Activated CD4-positive, alpha-beta T cell treated with anti-CD3 and anti-CD28 coated beads for 36 hours (primary cell): ENCODE measurements around the gene PHF23. TPM values are rescaled to one million over a fixed set of nuclear protein-coding genes. Genes with fewer than 3 reads are reported as not detected.
A peak's percentile ranks its signal among the peaks of the same experiment; 100 is the strongest.

ENCODE experiments used
- ATAC-seq: fragments of 200-7000 bp; cut with Tn5 transposase; one replicate; pipeline ENCODE4 v1.10.0; 2021; ENCODE audit warnings: mild to moderate bottlenecking, moderate library complexity
- CTCF ChIA-PET: fragments of 350-600 bp; sonication (Branson Sonifier 250); formaldehyde crosslinking; loops from one replicate; lab custom pipeline; 2021; ENCODE audit warnings: antibody characterized with exemption; lab: Charles Lee
- POLR2A ChIA-PET: fragments of 350-600 bp; sonication (Branson Sonifier 250); formaldehyde crosslinking; loops from one replicate; lab custom pipeline; 2021; ENCODE audit warnings: antibody characterized with exemption, inconsistent platforms; lab: Charles Lee
- DNase-seq: peaks from one replicate; pipeline ENCODE4 v3.0.0-alpha.2; 2020
- H3K27ac Mint-ChIP-seq: one replicate; pipeline ENCODE4 v1.8.0; 2021; ENCODE audit warnings: mixed read lengths
- H3K27me3 Mint-ChIP-seq: one replicate; pipeline ENCODE4 v1.8.0; 2021; ENCODE audit warnings: mixed read lengths
- H3K36me3 Mint-ChIP-seq: one replicate; pipeline ENCODE4 v1.8.0; 2021; ENCODE audit warnings: low read depth, mixed read lengths
- H3K4me1 Mint-ChIP-seq: one replicate; pipeline ENCODE4 v1.8.0; 2021; ENCODE audit warnings: mixed read lengths
- H3K4me3 Mint-ChIP-seq: one replicate; pipeline ENCODE4 v1.8.0; 2021; ENCODE audit warnings: mild to moderate bottlenecking, moderate library complexity, mixed read lengths
- H3K9me3 Mint-ChIP-seq: one replicate; pipeline ENCODE4 v1.8.0; 2021; ENCODE audit warnings: low read depth, mixed read lengths
- intact Hi-C, 2 experiments: fragments of 100-400 bp; cut with DNase I in 1 of 2; cut with micrococcal nuclease in 1 of 2; formaldehyde crosslinking; loops; one replicate each; pipeline versions ENCODE4 v1.14.2 to v1.15.1; 2022 to 2024; cut with DNase I, micrococcal nuclease
- total RNA-seq, 2 experiments: library from RNA; stranded (reverse); gene quantifications; one replicate each; pipeline ENCODE4 v1.2.3, GENCODE V29; 2021

Gene PHF23
- total RNA-seq, 2 experiments from 2014 or later: 23.6 to 35.2 TPM

- Mint-ChIP-seq H3K4me1 (peaks cover 28% of the 10 kb centered on the region), H3K27me3 (peaks cover 17% of the 10 kb centered on the region), H3K36me3 (peaks cover 25% of the 10 kb centered on the region), H3K9me3 (no peaks in the 10 kb centered on the region), H3K4me3 (no peak overlapping the region), H3K27ac (no peak overlapping the region)
- CTCF ChIA-PET: interaction anchor here (1.0 kb wide), 1 partner anchor 39 kb away, joined by 3 read pairs; the partner anchor contains the start of genes ACADVL and DLG4
- intact Hi-C loops: no loop called here
- ATAC-seq: no peak
- POLR2A ChIA-PET: interaction anchor here (0.6 kb wide), 1 partner anchor 32 kb away, joined by 5 read pairs; no protein-coding TSS in a partner anchor
- DNase-seq: no peak
Observed at GRCh38 chr17:7258731-7259554, 19.7 kb upstream of the PHF23 start.

GRCh38 chr17:7256766-7257456, 17.7 kb upstream of the PHF23 start:
- peaks cover 21% of the 10 kb centered on the region for H3K4me1 Mint-ChIP-seq
- CTCF ChIA-PET: interaction anchor here (0.7 to 0.8 kb wide), 2 partner anchors 24 to 36 kb away, joined by 3 read pairs; partner anchors contain the start of gene SLC2A4
- no peaks in the 10 kb centered on the region for H3K9me3 Mint-ChIP-seq
- peak overlapping the region; percentile 17 for H3K27ac Mint-ChIP-seq
- no peak overlapping the region for H3K4me3 Mint-ChIP-seq
- peaks cover 36% of the 10 kb centered on the region for H3K36me3 Mint-ChIP-seq
- POLR2A ChIA-PET: interaction anchor here (0.6 kb wide), 2 partner anchors 43 to 74 kb away, joined by 4 to 14 read pairs; no protein-coding TSS in a partner anchor
- ATAC-seq (no peak), DNase-seq (no peak)
- H3K27me3 Mint-ChIP-seq: peaks cover 3% of the 10 kb centered on the region
- intact Hi-C loops: no loop called here

DNA sequence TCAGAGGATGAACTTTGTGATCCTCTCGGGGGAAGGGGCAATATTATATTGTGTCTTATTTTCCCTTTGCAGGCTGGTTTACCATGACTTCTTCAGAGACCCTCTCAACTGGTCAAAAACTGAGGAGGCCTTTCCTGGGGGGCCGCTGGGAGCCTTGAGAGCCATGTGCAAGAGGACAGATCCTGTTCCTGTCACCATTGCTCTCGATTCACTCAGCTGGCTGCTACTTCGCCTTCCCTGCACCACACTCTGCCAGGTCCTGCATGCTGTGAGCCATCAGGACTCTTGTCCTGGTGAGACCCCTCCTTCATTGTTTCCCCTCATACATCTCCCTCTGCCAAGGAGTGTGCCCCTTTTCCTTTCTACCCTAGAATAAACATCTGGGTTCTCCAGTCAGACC, 15.3 kb upstream of the PHF23 start:
- no peak overlapping the region for H3K4me3 Mint-ChIP-seq
- H3K4me1 Mint-ChIP-seq: peaks cover 27% of the 10 kb centered on the region
- no peak for DNase-seq
- no peak overlapping the region for H3K27ac Mint-ChIP-seq
- ChIA-PET POLR2A (no interaction called here), CTCF (no interaction called here)
- no peak for ATAC-seq
- intact Hi-C loops: loop anchor here (5.0 kb wide), 5 partner anchors 53 to 678 kb away; partner anchors contain the start of genes CNTROB (in 1 of the 2), EIF5A (in 1 of the 2), POLR2A (in 1 of the 2) and SLC35G6 (in 1 of the 2)
- H3K9me3 Mint-ChIP-seq: no peaks in the 10 kb centered on the region
- H3K27me3 Mint-ChIP-seq: no peaks in the 10 kb centered on the region
- H3K36me3 Mint-ChIP-seq: peaks cover 40% of the 10 kb centered on the region

DNA sequence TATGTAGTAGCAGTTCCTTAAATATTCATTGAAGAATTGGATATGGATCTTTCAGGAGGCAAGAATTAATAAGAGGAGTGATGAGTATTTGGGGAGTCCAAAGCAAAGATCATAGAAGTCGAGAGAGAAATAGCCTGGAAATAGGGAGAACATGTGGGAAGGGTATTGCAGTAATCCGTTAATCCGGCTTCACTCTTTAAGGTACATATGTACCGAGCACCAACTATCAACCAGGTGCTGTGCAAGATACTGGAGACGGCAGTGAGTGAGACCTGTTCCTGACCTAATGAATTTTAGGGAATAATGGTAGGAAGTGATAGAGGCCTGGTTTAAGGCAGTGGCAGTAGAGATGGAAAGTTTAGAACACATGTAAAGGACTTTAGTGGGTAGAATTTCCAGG, 13.8 kb upstream of the PHF23 start:
- Mint-ChIP-seq H3K36me3 (peaks cover 37% of the 10 kb centered on the region), H3K9me3 (no peaks in the 10 kb centered on the region), H3K27ac (peak overlapping the region; percentile 99), H3K4me3 (peak overlapping the region; percentile 93), H3K4me1 (peaks cover 38% of the 10 kb centered on the region), H3K27me3 (no peaks in the 10 kb centered on the region)
- no peak for DNase-seq
- no peak for ATAC-seq
- POLR2A ChIA-PET: no interaction called here
- intact Hi-C loops: loop anchor here (2.0 to 5.0 kb wide), 7 partner anchors 38 to 679 kb away; partner anchors contain the start of genes CNTROB (in 1 of the 2), EIF5A (in 1 of the 2), PLSCR3 (in 1 of the 2) and POLR2A (in 1 of the 2)
- CTCF ChIA-PET: no interaction called here

DNA sequence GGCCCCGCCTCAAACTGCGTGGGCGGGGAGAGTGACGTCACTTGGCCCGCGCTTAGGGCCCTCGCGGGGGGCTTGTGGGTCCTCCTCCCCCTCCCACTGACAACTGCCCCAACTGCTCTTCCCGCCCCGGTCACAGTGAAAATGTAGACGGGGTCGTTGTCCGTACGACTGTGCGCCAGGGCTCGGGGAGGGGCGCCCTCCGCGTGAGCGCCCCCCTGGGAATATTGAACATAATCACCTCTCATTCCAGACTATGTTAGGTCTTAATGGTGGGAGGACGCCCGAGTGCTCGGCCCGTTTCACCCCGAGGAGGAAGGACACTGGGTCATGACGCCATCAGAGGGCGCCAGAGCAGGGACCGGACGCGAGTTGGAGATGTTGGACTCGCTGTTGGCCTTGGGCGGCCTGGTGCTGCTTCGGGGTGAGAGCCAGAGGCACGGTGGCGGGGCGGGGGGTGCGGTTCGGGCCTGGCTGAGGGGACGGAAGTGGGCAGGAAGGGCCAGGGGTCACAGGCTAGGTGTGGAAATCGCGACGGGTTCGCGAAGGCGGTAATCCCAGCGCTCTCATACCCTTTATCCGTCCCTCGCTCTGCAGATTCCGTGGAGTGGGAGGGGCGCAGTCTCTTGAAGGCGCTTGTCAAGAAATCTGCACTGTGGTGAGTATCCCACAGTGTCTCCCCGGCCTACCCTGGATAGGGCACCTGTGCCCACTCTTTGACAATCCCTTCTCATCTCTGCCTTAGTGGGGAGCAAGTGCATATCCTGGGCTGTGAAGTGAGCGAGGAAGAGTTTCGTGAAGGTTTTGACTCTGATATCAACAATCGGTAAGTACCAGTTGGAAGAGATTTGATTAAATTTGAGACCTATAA, 13.2 kb upstream of the PHF23 start, which contains the start of gene ELP5:
Gene ELP5 (plus strand): TSS at position 40 of the 868 bp plus-strand sequence. CDS start 336 bp downstream, at position 376.
- ATAC-seq: peak; percentile 65
- peak within 1 kb of the TSS; percentile 99 for H3K27ac Mint-ChIP-seq
- POLR2A ChIA-PET: interaction anchor here (1.0 to 1.6 kb wide), 3 partner anchors 10 to 77 kb away, joined by 3 to 8 read pairs (median 4); partner anchors contain the start of genes GABARAP and PHF23

GRCh38 chr17:7251661-7252175, 12.5 kb upstream of the PHF23 start, which contains the start of gene CTDNEP1:
CTDNEP1 (minus strand) TSS chr17:7251734; CDS start chr17:7251296, 438 bp downstream.
- Mint-ChIP-seq H3K9me3 (no peaks in the 10 kb centered on the region), H3K4me3 (peak within 1 kb of the TSS; percentile 93), H3K27me3 (no peaks in the 10 kb centered on the region), H3K36me3 (peaks cover 39% of the 10 kb centered on the region), H3K4me1 (peaks cover 45% of the 10 kb centered on the region), H3K27ac (peak within 1 kb of the TSS; percentile 99)
- ChIA-PET CTCF (interaction anchor here (0.6 to 1.0 kb wide), 4 partner anchors 12 to 32 kb away, joined by 3 to 5 read pairs (median 4); partner anchors contain the start of genes ACADVL, DLG4 and PHF23), POLR2A (interaction anchor here (1.0 to 1.6 kb wide), 3 partner anchors 10 to 78 kb away, joined by 3 to 8 read pairs (median 4); partner anchors contain the start of genes GABARAP and PHF23)
- peak; percentile 99 for DNase-seq
- intact Hi-C loops: loop anchor here (1.0 to 5.0 kb wide), 24 partner anchors 9 to 681 kb away; partner anchors contain the start of genes EIF5A (in 2 of the 2), GABARAP (in 2 of the 2), POLR2A (in 2 of the 2) and ACADVL (in 1 of the 2)
- peak; percentile 94 for ATAC-seq

More for the DNA sequence above, 13.2 kb upstream of the PHF23 start, which contains the start of gene ELP5:
- peak; percentile 94 for DNase-seq
- Mint-ChIP-seq H3K9me3 (no peaks in the 10 kb centered on the region), H3K4me1 (peaks cover 40% of the 10 kb centered on the region), H3K4me3 (peak within 1 kb of the TSS; percentile 93), H3K27me3 (no peaks in the 10 kb centered on the region), H3K36me3 (peaks cover 37% of the 10 kb centered on the region)
- CTCF ChIA-PET: no interaction called here
- intact Hi-C loops: loop anchor here (1.0 to 5.0 kb wide), 24 partner anchors 10 to 680 kb away; partner anchors contain the start of genes EIF5A (in 2 of the 2), POLR2A (in 2 of the 2), ACADVL (in 1 of the 2) and CNTROB (in 1 of the 2)

DNA sequence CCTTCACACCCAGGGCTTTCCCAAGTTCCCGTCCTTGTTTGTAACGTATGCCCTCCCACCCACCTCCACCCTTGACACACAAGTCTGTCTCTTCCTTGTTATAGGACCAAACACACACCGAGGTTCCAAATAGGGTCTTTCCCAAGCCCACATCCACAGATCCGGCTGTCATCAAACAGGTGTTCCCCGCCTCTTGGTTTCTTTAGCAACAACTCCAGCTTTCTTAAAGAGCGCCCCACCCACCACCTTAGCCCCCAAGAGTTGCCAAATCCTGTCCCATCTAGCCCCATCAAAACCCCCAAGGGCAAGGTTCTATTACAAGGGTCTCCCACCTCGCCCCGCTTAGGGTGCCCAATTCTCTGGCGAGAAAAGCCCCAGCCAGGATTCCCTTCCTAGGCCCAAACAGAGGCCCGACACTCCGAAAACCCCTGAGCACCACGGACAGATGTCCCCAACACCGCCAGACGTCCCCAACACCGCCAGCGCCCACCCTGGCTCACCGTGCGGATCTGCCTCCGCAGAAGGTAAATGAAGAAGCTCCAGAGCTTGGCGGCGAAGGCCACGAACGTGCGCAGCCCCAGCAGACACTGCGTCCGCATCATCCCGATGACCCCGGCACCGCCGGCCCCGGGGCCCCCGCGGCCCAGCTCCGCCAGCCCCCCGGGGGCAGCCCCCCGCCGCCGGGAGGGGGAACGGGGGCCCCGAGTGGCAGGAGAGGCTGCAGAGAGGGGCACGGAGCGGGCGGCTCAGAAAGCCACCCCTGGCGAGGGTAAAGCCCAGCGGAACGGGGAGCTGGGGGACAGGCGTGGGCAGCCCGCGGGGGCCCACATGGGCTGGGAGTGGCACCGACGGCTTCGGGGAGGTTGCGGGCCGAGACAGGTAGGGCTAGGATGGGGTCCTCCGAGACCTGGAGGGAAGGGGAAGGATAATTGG, 11.7 kb upstream of the PHF23 start:
- Mint-ChIP-seq H3K9me3 (no peaks in the 10 kb centered on the region), H3K4me3 (peak overlapping the region; percentile 93), H3K27ac (peak overlapping the region; percentile 96), H3K36me3 (peaks cover 39% of the 10 kb centered on the region), H3K27me3 (no peaks in the 10 kb centered on the region), H3K4me1 (peaks cover 50% of the 10 kb centered on the region)
- peak; percentile 42 for DNase-seq
- POLR2A ChIA-PET: interaction anchor here (1.0 to 1.6 kb wide), 3 partner anchors 9 to 79 kb away, joined by 3 to 8 read pairs (median 4); partner anchors contain the start of genes GABARAP and PHF23
- intact Hi-C loops: loop anchor here (1.0 to 5.0 kb wide), 6 partner anchors 9 to 681 kb away; partner anchors contain the start of genes CNTROB (in 1 of the 2), EIF5A (in 1 of the 2), GABARAP (in 1 of the 2) and POLR2A (in 1 of the 2)
- CTCF ChIA-PET: interaction anchor here (0.6 to 1.0 kb wide), 4 partner anchors 11 to 31 kb away, joined by 3 to 5 read pairs (median 4); partner anchors contain the start of genes ACADVL, DLG4 and PHF23
- peak; percentile 1 for ATAC-seq

GRCh38 chr17:7249830-7250229, 10.6 kb upstream of the PHF23 start:
- ATAC-seq (no peak), DNase-seq (no peak)
- intact Hi-C loops: loop anchor here (5.0 to 10.0 kb wide), 6 partner anchors 57 to 905 kb away; partner anchors contain the start of genes CNTROB (in 1 of the 2), EIF5A (in 1 of the 2), PER1 (in 1 of the 2) and POLR2A (in 1 of the 2)
- no peaks in the 10 kb centered on the region for H3K9me3 Mint-ChIP-seq
- H3K27me3 Mint-ChIP-seq: no peaks in the 10 kb centered on the region
- peak overlapping the region; percentile 96 for H3K27ac Mint-ChIP-seq
- ChIA-PET POLR2A (interaction anchor here (1.4 kb wide), 1 partner anchor 10 kb away, joined by 5 read pairs; the partner anchor contains the start of gene PHF23), CTCF (interaction anchor here (1.3 kb wide), 1 partner anchor 30 kb away, joined by 4 read pairs; the partner anchor contains the start of genes ACADVL and DLG4)
- peak overlapping the region; percentile 93 for H3K4me3 Mint-ChIP-seq
- H3K36me3 Mint-ChIP-seq: peaks cover 38% of the 10 kb centered on the region
- peaks cover 50% of the 10 kb centered on the region for H3K4me1 Mint-ChIP-seq
